ENCODE results near the gene TMEM170A.

DNA sequence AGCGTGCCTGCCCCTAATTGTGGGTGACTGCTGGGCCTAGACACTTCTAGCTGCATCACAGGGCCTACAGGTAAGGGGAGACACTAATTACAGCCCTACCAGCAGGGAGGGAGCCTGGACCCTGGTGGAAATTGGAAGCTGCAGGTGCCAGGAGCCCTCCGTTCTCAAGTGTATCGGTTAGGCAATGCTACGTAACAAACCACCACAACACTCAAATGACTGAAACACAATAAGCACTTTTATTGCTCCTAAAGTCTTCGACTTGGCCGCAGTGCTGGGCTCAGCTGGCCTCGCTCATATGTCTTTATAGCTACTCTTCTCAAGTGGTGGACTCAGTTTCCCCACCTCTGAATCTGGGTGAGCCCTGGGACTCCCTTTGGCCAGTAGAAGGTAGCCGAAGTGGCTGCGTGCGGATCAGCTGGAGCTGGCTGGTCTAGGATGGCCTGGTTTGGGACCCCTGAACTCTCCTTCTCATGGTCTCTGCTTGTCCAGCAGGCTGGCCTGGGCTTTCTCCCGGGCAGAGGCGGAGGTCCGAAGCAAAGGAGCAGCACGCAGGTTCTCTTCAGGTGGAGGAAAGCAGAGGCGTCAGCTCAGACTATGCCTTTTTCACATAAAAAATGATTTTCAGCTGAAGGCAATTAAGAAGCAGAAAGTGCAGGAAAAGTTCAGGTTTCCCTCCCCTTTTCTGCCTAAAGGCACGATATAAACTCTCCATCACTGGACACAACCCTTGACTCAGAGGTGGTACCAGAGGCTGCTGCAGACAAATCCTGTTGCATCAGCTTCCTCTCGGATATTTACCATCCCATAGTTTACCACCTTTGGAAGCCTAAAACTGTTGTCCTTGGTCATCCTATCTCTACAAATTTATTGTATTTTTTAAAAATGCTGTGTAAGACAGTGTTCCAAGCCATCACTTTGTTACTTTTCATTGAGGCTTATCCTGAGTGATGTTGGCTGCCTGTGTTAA is 8.7 kb upstream of the TMEM170A start:
- TF ChIP-seq, protein P1, sequence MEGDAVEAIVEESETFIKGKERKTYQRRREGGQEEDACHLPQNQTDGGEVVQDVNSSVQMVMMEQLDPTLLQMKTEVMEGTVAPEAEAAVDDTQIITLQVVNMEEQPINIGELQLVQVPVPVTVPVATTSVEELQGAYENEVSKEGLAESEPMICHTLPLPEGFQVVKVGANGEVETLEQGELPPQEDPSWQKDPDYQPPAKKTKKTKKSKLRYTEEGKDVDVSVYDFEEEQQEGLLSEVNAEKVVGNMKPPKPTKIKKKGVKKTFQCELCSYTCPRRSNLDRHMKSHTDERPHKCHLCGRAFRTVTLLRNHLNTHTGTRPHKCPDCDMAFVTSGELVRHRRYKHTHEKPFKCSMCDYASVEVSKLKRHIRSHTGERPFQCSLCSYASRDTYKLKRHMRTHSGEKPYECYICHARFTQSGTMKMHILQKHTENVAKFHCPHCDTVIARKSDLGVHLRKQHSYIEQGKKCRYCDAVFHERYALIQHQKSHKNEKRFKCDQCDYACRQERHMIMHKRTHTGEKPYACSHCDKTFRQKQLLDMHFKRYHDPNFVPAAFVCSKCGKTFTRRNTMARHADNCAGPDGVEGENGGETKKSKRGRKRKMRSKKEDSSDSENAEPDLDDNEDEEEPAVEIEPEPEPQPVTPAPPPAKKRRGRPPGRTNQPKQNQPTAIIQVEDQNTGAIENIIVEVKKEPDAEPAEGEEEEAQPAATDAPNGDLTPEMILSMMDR (IDR thresholded peaks at IDR 0.05 in 4 of 5, conservative IDR thresholded peaks at IDR 0.05 in 1 of 5) = no peak
- no peak for TF ChIP-seq POLR2A (IDR thresholded peaks at IDR 0.05)

All from gastrocnemius medialis (tissue), 4 donors.